ENCODE results near the gene ACTN2. TPM values are rescaled to one million over a fixed set of nuclear protein-coding genes. Genes with fewer than 3 reads are reported as not detected.

The ACTN2 gene
- total RNA-seq, 1 donor from 2014 or later = 2.7 TPM

DNA sequence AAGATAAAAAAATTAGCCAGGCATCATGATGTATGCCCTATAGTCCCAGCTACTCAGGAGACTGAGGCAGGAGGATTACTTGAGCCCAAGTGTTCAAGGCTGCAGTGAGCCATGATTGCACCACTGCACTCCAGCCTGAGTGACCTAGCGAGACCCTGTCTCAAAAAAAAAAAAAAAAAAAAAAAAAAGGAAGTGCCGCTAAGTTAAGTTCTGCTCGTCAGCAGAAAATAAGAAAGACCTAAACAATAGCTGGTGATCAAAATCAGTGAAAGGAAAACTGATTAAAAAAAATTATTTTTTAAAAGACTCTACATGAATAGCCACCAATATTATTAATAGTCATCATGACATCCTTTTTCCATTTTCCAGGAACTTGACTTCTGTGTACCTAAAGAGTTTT, 64.6 kb downstream of the ACTN2 start:
- Mint-ChIP-seq H3K4me1 (ENCODE audit: low read depth, unreplicated experiment) (no peaks in the 10 kb centered on the region), H3K36me3 (ENCODE audit: unreplicated experiment) (no peaks in the 10 kb centered on the region), H3K27me3 (ENCODE audit: unreplicated experiment) (no peaks in the 10 kb centered on the region), H3K4me3 (ENCODE audit: unreplicated experiment) (no peak overlapping the region), H3K9me3 (ENCODE audit: unreplicated experiment) (peaks cover 1% of the 10 kb centered on the region), H3K27ac (ENCODE audit: unreplicated experiment) (no peak overlapping the region)
- TF ChIP-seq, protein P1, sequence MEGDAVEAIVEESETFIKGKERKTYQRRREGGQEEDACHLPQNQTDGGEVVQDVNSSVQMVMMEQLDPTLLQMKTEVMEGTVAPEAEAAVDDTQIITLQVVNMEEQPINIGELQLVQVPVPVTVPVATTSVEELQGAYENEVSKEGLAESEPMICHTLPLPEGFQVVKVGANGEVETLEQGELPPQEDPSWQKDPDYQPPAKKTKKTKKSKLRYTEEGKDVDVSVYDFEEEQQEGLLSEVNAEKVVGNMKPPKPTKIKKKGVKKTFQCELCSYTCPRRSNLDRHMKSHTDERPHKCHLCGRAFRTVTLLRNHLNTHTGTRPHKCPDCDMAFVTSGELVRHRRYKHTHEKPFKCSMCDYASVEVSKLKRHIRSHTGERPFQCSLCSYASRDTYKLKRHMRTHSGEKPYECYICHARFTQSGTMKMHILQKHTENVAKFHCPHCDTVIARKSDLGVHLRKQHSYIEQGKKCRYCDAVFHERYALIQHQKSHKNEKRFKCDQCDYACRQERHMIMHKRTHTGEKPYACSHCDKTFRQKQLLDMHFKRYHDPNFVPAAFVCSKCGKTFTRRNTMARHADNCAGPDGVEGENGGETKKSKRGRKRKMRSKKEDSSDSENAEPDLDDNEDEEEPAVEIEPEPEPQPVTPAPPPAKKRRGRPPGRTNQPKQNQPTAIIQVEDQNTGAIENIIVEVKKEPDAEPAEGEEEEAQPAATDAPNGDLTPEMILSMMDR (IDR thresholded peaks at IDR 0.05; ENCODE audit: partially characterized antibody, unreplicated experiment) = no peak
- DNase-seq = no peak

- H3K27me3 Mint-ChIP-seq (ENCODE audit: unreplicated experiment) = no peaks in the 10 kb centered on the region
- DNase-seq = no peak
Measured at GRCh38 chr1:236751385-236751784, 65.1 kb downstream of the ACTN2 start.

DNA sequence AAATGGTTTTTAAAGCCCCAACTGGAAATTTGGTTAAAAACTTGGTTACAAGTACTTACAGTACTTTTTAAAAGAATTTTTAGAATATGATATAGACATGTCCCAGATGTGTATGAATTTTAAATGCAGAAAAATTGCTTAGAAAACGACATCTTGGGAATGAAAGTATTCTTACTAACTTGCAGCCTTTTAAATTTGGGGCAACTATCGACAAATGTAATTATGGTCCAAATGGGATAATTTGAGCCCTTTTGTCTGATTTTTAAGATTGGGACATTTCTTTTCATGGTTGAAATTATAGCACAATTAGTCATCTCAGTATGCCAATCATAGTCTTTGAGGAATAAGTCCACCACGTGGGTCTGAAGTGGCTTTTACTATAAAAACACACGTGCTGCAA, 65.6 kb downstream of the ACTN2 start:
- Mint-ChIP-seq H3K27me3 (ENCODE audit: unreplicated experiment) (no peaks in the 10 kb centered on the region), H3K27ac (ENCODE audit: unreplicated experiment) (no peak overlapping the region), H3K36me3 (ENCODE audit: unreplicated experiment) (no peaks in the 10 kb centered on the region), H3K4me3 (ENCODE audit: unreplicated experiment) (no peak overlapping the region), H3K4me1 (ENCODE audit: low read depth, unreplicated experiment) (no peaks in the 10 kb centered on the region), H3K9me3 (ENCODE audit: unreplicated experiment) (peaks cover 1% of the 10 kb centered on the region)
- DNase-seq = no peak
- TF ChIP-seq, protein P1 (IDR thresholded peaks at IDR 0.05; ENCODE audit: partially characterized antibody, unreplicated experiment) = no peak

More at GRCh38 chr1:236751385-236751784, 65.1 kb downstream of the ACTN2 start:
- Mint-ChIP-seq H3K9me3 (ENCODE audit: unreplicated experiment) (peaks cover 1% of the 10 kb centered on the region), H3K4me3 (ENCODE audit: unreplicated experiment) (no peak overlapping the region), H3K27ac (ENCODE audit: unreplicated experiment) (no peak overlapping the region), H3K4me1 (ENCODE audit: low read depth, unreplicated experiment) (no peaks in the 10 kb centered on the region), H3K36me3 (ENCODE audit: unreplicated experiment) (no peaks in the 10 kb centered on the region)
- TF ChIP-seq, protein P1 (IDR thresholded peaks at IDR 0.05; ENCODE audit: partially characterized antibody, unreplicated experiment) = no peak

- DNase-seq = peak; percentile 32
- TF ChIP-seq, protein P1 (IDR thresholded peaks at IDR 0.05; ENCODE audit: partially characterized antibody, unreplicated experiment) = no peak
- Mint-ChIP-seq H3K27ac (ENCODE audit: unreplicated experiment) (no peak overlapping the region), H3K4me3 (ENCODE audit: unreplicated experiment) (no peak overlapping the region), H3K36me3 (ENCODE audit: unreplicated experiment) (no peaks in the 10 kb centered on the region), H3K4me1 (ENCODE audit: low read depth, unreplicated experiment) (no peaks in the 10 kb centered on the region), H3K9me3 (ENCODE audit: unreplicated experiment) (no peaks in the 10 kb centered on the region), H3K27me3 (ENCODE audit: unreplicated experiment) (no peaks in the 10 kb centered on the region)
Measured at GRCh38 chr1:236753516-236753915, 67.2 kb downstream of the ACTN2 start.

DNA sequence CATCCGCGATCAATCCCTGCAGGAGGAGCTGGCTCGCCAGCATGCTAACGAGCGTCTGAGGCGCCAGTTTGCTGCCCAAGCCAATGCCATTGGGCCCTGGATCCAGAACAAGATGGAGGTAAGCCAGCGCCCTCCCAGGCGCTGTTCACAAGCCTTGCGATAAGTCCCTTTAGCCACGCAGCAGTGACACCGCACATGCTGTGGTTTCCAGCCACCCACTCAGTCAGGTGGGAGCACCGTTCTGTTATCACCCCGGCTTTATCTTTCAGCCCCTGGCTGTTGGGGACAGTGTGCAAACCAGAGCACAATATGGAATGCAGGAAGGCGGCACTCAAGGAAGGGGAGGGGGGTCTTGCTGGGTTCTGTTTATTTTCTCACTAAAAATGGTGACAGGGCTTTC, 67.7 kb downstream of the ACTN2 start:
- H3K9me3 Mint-ChIP-seq (ENCODE audit: unreplicated experiment) = no peaks in the 10 kb centered on the region
- no peak overlapping the region for H3K4me3 Mint-ChIP-seq (ENCODE audit: unreplicated experiment)
- TF ChIP-seq, protein P1 (IDR thresholded peaks at IDR 0.05; ENCODE audit: partially characterized antibody, unreplicated experiment) = no peak
- H3K36me3 Mint-ChIP-seq (ENCODE audit: unreplicated experiment) = no peaks in the 10 kb centered on the region
- H3K4me1 Mint-ChIP-seq (ENCODE audit: low read depth, unreplicated experiment) = no peaks in the 10 kb centered on the region
- no peaks in the 10 kb centered on the region for H3K27me3 Mint-ChIP-seq (ENCODE audit: unreplicated experiment)
- no peak for DNase-seq
- H3K27ac Mint-ChIP-seq (ENCODE audit: unreplicated experiment) = no peak overlapping the region

Measured in glutamatergic neuron (in vitro differentiated cells).